GM23248 (cell line): ENCODE measurements around the gene KMT5B. TPM values are rescaled to one million over a fixed set of nuclear protein-coding genes. Genes with fewer than 3 reads are reported as not detected.

Experiments used
- DNase-seq: peaks from one replicate; pipeline ENCODE4 v3.0.0-alpha.2; 2015
- H2AFZ ChIP-seq: fragments of 200-600 bp; sonication (generic); 2 replicates; pipeline ENCODE4 v1.6.1; 2016; ENCODE audit warnings: antibody characterized with exemption
- H3F3A ChIP-seq: fragments of 200-600 bp; sonication (generic); 2 replicates; pipeline ENCODE4 v1.6.1; 2016; ENCODE audit warnings: mild to moderate bottlenecking, antibody characterized with exemption, mixed run types; ENCODE audit not compliant: insufficient read depth
- H3K27ac ChIP-seq: fragments of 200-600 bp; sonication (generic); 2 replicates; pipeline ENCODE4 v1.5.1; 2016; ENCODE audit warnings: mild to moderate bottlenecking
- H3K27me3 ChIP-seq: fragments of 200-600 bp; sonication (generic); replicated peaks from 2 replicates; pipeline ENCODE4 v1.6.1; 2016; ENCODE audit warnings: mild to moderate bottlenecking; ENCODE audit not compliant: insufficient read depth
- H3K36me3 ChIP-seq: fragments of 200-600 bp; sonication (generic); 2 replicates; pipeline ENCODE4 v1.6.1; 2016; ENCODE audit warnings: low read depth, mild to moderate bottlenecking
- H3K4me1 ChIP-seq: fragments of 200-600 bp; sonication (generic); 2 replicates; pipeline ENCODE4 v1.6.1; 2016; ENCODE audit warnings: mild to moderate bottlenecking; ENCODE audit not compliant: insufficient read depth
- H3K4me2 ChIP-seq: fragments of 200-600 bp; sonication (generic); one replicate; pipeline ENCODE4 v1.6.1; 2016; ENCODE audit warnings: mild to moderate bottlenecking; ENCODE audit not compliant: unreplicated experiment
- H3K4me3 ChIP-seq: fragments of 200-600 bp; sonication (generic); 2 replicates; pipeline ENCODE4 v1.5.1; 2016; ENCODE audit warnings: mild to moderate bottlenecking
- H3K79me2 ChIP-seq: fragments of 200-600 bp; sonication (generic); 2 replicates; pipeline ENCODE4 v1.6.1; 2016; ENCODE audit warnings: mild to moderate bottlenecking; ENCODE audit not compliant: insufficient read depth
- H3K9ac ChIP-seq: fragments of 200-600 bp; sonication (generic); 2 replicates; pipeline ENCODE4 v1.6.1; 2016; ENCODE audit warnings: mild to moderate bottlenecking
- H3K9me2 ChIP-seq: fragments of 200-600 bp; sonication (generic); 2 replicates; pipeline ENCODE4 v1.6.1; 2016; ENCODE audit warnings: mixed run types, mild to moderate bottlenecking, moderate library complexity; ENCODE audit not compliant: insufficient read depth
- H3K9me3 ChIP-seq: fragments of 200-600 bp; sonication (generic); one replicate; pipeline ENCODE4 v1.6.1; 2017; ENCODE audit warnings: low read depth
- H4K20me1 ChIP-seq: fragments of 200-600 bp; sonication (generic); 2 replicates; pipeline ENCODE4 v1.6.0; 2016; ENCODE audit not compliant: insufficient read depth
- EZH2 ChIP-seq: fragments of 200-600 bp; sonication (generic); IDR thresholded peaks from 2 replicates; pipeline ENCODE4 v1.6.1; 2018; ENCODE audit warnings: antibody characterized with exemption, mild to moderate bottlenecking; ENCODE audit not compliant: insufficient read depth, poor library complexity, severe bottlenecking
- EZH2phosphoT487 ChIP-seq: fragments of 200-600 bp; sonication (generic); IDR thresholded peaks from 2 replicates; pipeline ENCODE4 v1.6.1; 2018; ENCODE audit warnings: antibody characterized with exemption, moderate library complexity, mild to moderate bottlenecking, low read depth; ENCODE audit not compliant: insufficient read depth
- WGBS, 2 experiments: methylation state at CpG; one replicate each; pipeline ENCODE4 v1.1.6; 2015 to 2017; ENCODE audit warnings: low lambda C conversion rate in 2 of 2, low coverage in 1 of 2; ENCODE audit errors: missing lambda C conversion rate in 2 of 2; 5-methylcytosine and 5-hydroxymethylcytosine counted together
- in situ Hi-C: fragments of 300-500 bp; cut with MboI; formaldehyde crosslinking; loops from 2 replicates; pipeline ENCODE4 v1.15.0; 2020
- polyA plus RNA-seq: library from polyadenylated mRNA; unstranded; fragments of >200 nt; fragmentation: Nextera tagmentation; extraction: Ambion mirVana; gene quantifications from 2 replicates; pipeline ENCODE4 v1.2.1, GENCODE V29; 2016
- total RNA-seq: library from RNA; depleted of rRNA; stranded (reverse); fragments of >200 nt; shearing (Covaris generic); gene quantifications from 2 replicates; pipeline ENCODE4 v1.2.3, GENCODE V29; 2014

KMT5B gene
- total and polyA plus RNA-seq, 2 experiments from 2014 or later: 17.7 to 22.9 TPM

GRCh38 chr11:68142028-68142412 is 71.1 kb downstream of the KMT5B start:
- H3K4me1 ChIP-seq: no peaks in the 10 kb centered on the region
- no peak overlapping the region for H3K4me3 ChIP-seq
- no peaks in the 10 kb centered on the region for H3K79me2 ChIP-seq
- DNase-seq: no peak
- no peaks in the 10 kb centered on the region for H3K9me2 ChIP-seq
- 83 to 84% methylated on average over 13 of the region's 13 CpGs for WGBS, 2 experiments
- no peak overlapping the region for H3K4me2 ChIP-seq
- no peaks in the 10 kb centered on the region for H3F3A ChIP-seq
- no peaks in the 10 kb centered on the region for H3K27me3 ChIP-seq
- H4K20me1 ChIP-seq: no peaks in the 10 kb centered on the region
- in situ Hi-C loops: no loop called here
- no peak overlapping the region for H2AFZ ChIP-seq
- H3K36me3 ChIP-seq: no peaks in the 10 kb centered on the region
- TF ChIP-seq EZH2phosphoT487 (no peak), EZH2 (no peak)
- H3K9me3 ChIP-seq: no peaks in the 10 kb centered on the region
- no peak overlapping the region for H3K27ac ChIP-seq
- H3K9ac ChIP-seq: no peak overlapping the region

- H3K27ac ChIP-seq: no peak overlapping the region
- in situ Hi-C loops: no loop called here
- no peak overlapping the region for H3K9ac ChIP-seq
- no peaks in the 10 kb centered on the region for H3F3A ChIP-seq
- H3K9me3 ChIP-seq: no peaks in the 10 kb centered on the region
- no peaks in the 10 kb centered on the region for H3K27me3 ChIP-seq
- no peak for DNase-seq
- H4K20me1 ChIP-seq: no peaks in the 10 kb centered on the region
- WGBS, 2 experiments: 69 to 72% methylated on average over 8 of the region's 8 CpGs
- TF ChIP-seq EZH2phosphoT487 (no peak), EZH2 (no peak)
- no peaks in the 10 kb centered on the region for H3K9me2 ChIP-seq
- H3K4me1 ChIP-seq: no peaks in the 10 kb centered on the region
- no peak overlapping the region for H3K4me2 ChIP-seq
- no peak overlapping the region for H3K4me3 ChIP-seq
- no peaks in the 10 kb centered on the region for H3K79me2 ChIP-seq
- no peaks in the 10 kb centered on the region for H3K36me3 ChIP-seq
- no peak overlapping the region for H2AFZ ChIP-seq
Measured at GRCh38 chr11:68141246-68142027, 71.7 kb downstream of the KMT5B start.

DNA sequence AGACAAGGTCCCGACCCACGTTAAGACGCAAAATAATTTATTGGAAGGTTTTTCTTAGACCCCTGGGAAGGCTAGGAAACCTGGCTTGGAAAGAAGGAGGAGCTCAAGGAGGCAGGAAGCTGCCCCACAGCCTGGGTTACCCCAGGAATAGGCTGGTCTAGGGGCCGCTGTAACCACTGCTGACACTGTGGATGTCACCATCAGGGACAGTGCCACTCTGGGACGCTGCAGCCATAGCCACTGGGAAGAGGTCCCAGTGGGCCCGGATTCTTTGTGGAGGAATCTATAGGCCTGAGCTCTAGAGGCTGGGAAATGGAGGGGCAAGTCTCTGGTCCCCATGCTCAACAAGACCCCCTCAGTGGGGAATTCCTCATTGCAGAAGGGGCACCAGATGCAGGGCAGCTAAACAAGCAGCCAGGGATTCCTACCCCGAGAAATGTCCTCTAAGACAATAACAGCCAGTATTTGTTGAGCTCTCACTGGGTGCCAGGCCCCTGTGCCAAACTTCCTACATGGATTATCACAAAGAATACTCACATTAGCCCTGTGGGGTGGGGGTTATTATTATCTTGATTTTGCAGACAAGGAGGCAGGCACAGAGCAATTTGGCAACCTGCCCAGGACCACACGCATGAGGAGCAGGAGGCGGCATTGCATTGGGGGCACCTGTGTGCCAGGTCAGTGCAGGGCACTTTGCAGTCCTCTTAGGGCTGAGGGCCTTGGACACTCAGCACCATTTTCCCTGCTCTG is 72.4 kb downstream of the KMT5B start:
- no peaks in the 10 kb centered on the region for H3K27me3 ChIP-seq
- H3K9me2 ChIP-seq: no peaks in the 10 kb centered on the region
- no peak overlapping the region for H2AFZ ChIP-seq
- no peak overlapping the region for H3K27ac ChIP-seq
- no peak overlapping the region for H3K4me3 ChIP-seq
- H3K36me3 ChIP-seq: no peaks in the 10 kb centered on the region
- WGBS, 2 experiments: 67 to 74% methylated on average over 9 of the region's 9 CpGs
- no peak for DNase-seq
- no peaks in the 10 kb centered on the region for H4K20me1 ChIP-seq
- no peaks in the 10 kb centered on the region for H3K4me1 ChIP-seq
- TF ChIP-seq EZH2: no peak
- no peak for TF ChIP-seq EZH2phosphoT487
- in situ Hi-C loops: no loop called here
- H3K4me2 ChIP-seq: no peak overlapping the region
- no peaks in the 10 kb centered on the region for H3K79me2 ChIP-seq
- H3K9ac ChIP-seq: no peak overlapping the region
- H3K9me3 ChIP-seq: no peaks in the 10 kb centered on the region
- H3F3A ChIP-seq: no peaks in the 10 kb centered on the region

GRCh38 chr11:68138237-68138636 is 74.9 kb downstream of the KMT5B start:
- H3K4me3 ChIP-seq: peak overlapping the region; percentile 52
- 6 to 11% methylated on average over 4 of the region's 4 CpGs for WGBS, 2 experiments
- no peaks in the 10 kb centered on the region for H3K27me3 ChIP-seq
- in situ Hi-C loops: no loop called here
- H3K36me3 ChIP-seq: no peaks in the 10 kb centered on the region
- no peak for TF ChIP-seq EZH2phosphoT487
- no peak for TF ChIP-seq EZH2
- H3K9ac ChIP-seq: peak overlapping the region; percentile 47
- H3K27ac ChIP-seq: no peak overlapping the region
- H3F3A ChIP-seq: no peaks in the 10 kb centered on the region
- DNase-seq: peak; percentile 17
- no peaks in the 10 kb centered on the region for H3K79me2 ChIP-seq
- no peaks in the 10 kb centered on the region for H3K9me2 ChIP-seq
- H2AFZ ChIP-seq: peak overlapping the region; percentile 78
- no peaks in the 10 kb centered on the region for H3K4me1 ChIP-seq
- peak overlapping the region; percentile 66 for H3K4me2 ChIP-seq
- H4K20me1 ChIP-seq: no peaks in the 10 kb centered on the region
- no peaks in the 10 kb centered on the region for H3K9me3 ChIP-seq
